NCI-H2081 treated with DMSO at 0.1 percent for 48 hours (cell line): ENCODE results near the gene THBS3.
"Not testable (repeated sequence)": the region's sequence is repeated elsewhere in the genome, so short reads cannot be mapped to it uniquely, and the experiment has no call there.

ENCODE experiments used
- DNase-seq: peaks from one replicate; lab custom pipeline; 2025; lab: John Stamatoyannopoulos, UW

The THBS3 gene

GRCh38 chr1:155207806-155208540 is at the start of gene THBS3:
THBS3 (minus strand) TSS chr1:155207897; CDS start chr1:155207876, 21 bp downstream.
- no peak for DNase-seq

DNA sequence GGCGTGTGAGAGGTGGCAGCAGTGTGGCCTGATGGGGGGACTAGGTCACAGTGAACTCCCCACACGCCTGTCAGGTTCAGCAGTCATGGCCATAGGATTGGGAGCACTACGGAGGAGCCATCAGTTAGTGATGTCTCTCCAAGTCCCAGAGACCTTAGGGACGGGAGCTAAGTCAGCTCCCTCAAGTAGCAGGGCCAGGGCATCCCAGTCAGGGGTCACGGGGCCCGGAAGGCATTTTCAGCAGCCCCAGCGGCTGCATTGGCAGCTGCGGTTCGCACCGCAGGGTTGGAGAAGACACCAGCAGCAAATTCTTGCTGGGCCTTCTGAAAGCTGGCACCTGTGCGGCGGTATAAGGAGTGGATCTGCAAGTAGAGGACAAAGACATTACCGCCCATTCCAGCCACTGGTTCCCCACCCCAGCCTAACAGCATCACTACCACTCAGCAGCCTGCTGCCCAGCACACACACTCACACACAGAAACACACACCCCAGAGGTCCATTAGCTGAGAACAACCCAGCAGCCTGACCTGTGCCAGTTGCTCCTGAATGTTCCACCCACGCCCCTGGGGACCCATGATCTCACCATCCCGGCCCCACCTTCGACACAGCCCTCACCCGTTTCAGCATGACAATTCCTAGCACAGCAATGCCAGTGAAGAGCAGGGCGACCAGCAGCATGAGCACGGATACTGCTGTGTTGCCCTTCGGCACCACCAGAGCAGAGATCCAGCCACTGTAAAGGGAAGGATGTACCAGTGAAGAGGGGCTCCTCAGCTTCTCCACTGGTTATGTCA is 48.6 kb upstream of the THBS3 start:
- DNase-seq, result no peak

GRCh38 chr1:155255243-155256007 is 47.7 kb upstream of the THBS3 start, which contains the start of gene ENTREP3:
ENTREP3 (minus strand) TSS chr1:155255483; CDS start chr1:155254877, 606 bp downstream.
- DNase-seq, result peak; percentile 48

GRCh38 chr1:155254714-155255242 is 47.1 kb upstream of the THBS3 start:
- DNase-seq, result no peak

- no peak for DNase-seq
Observed at GRCh38 chr1:155254228-155254713, 46.6 kb upstream of the THBS3 start.

DNA sequence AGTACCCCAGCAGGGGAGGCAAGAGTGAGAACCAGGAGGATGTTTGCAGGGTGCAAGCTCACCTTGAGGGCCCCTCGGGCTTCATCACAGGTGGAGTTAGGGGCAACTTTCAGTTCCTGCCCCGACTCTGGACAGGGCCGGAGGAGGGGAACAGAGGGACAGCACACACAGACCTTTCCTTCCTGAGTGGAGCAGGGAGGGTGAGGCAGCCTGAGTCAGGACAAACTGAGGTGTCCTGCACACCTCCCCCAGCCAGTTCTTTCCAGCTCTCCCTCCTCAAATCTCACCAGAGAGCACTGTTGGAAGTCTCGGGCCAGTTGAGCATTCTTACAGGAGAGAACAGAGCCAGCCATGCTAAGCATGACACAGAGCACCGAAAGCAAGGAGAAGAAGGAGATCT is 46.1 kb upstream of the THBS3 start:
- DNase-seq, result no peak

GRCh38 chr1:155253208-155253607 is 45.5 kb upstream of the THBS3 start:
- no peak for DNase-seq

- DNase-seq, result no peak
Observed at GRCh38 chr1:155251566-155251965, 43.9 kb upstream of the THBS3 start.

- DNase-seq, result peak; percentile 84
Observed at GRCh38 chr1:155250633-155251449, 43.1 kb upstream of the THBS3 start.

DNA sequence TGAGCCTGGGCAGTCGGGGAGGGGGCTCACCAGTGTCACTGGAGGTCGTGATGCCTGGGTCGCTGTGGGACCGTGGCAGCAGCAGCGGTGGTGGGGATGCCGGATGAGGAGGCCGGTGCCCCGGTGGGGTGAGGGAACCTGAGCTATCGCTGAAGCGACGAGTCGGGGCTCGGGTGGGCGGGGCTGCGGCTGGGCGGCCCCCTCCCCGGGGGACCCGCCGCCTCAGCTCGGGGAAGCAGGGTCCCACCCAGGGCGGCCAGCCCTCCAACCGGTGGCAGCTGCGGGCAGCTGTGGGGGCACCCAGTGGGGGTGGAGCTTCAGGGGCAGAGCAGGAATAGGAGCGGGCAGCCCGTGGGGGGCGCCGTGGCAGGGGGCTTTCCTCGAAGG is 42.5 kb upstream of the THBS3 start:
- DNase-seq, result no peak

- no peak for DNase-seq
Observed at GRCh38 chr1:155247667-155248553, 40.2 kb upstream of the THBS3 start.

- not testable (repeated sequence) for DNase-seq
Observed at GRCh38 chr1:155246796-155247195, 39.1 kb upstream of the THBS3 start.

DNA sequence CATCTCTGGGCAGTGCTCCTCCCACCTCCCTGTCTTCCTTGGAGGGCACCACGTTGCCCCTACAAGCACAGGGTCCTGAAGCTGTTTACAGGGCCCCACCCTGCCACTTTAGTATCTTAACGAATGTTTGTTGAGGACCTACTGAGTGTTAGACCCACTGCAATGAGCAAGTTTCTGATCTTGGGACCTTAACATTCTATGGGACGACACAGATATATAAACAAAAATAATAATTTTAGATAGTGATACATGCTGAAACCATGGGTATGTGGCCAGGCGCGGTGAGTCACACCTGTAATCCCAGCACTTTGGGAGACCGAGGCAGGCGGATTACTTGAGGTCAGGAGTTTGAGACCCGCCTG is 37.4 kb upstream of the THBS3 start:
- DNase-seq, result no peak

DNA sequence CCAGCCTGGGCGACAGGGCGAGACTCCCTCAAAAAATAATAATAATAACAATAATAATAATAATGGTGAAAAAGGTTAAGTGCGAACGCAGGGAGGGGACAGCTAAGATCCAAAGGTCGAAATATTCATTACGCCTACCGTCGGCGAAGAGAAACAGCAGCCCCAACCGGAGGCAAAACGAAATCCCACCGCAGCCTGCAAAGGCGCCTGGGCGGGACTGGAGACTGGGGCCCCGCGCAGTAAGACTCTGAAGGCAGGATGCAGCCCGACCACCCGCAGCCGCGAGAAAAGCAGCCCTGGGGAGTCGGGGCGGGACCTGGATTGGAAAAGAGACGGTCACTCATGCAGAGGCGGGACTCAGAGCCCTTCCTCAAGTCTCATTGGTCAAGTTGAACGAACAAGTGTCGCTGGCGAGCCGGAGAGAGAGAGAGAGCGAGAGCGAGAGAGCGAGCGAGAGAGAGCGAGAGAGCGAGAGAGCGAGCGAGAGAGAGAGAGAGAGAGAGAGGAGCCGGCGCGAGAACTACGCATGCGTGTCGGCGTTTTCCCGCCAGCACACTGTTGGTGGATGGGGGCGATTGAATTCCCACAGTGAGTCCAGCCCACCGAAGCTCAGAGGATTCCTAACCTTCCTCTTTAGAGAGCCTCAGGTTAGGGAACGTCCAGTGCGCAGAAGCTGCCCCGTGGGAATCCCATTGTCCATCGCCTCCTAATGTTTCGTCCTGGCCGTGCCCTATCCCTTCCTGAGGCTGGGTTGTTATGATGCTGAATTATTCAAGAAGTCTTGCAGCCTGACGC is 36.9 kb upstream of the THBS3 start:
- peak; percentile 97 for DNase-seq

DNA sequence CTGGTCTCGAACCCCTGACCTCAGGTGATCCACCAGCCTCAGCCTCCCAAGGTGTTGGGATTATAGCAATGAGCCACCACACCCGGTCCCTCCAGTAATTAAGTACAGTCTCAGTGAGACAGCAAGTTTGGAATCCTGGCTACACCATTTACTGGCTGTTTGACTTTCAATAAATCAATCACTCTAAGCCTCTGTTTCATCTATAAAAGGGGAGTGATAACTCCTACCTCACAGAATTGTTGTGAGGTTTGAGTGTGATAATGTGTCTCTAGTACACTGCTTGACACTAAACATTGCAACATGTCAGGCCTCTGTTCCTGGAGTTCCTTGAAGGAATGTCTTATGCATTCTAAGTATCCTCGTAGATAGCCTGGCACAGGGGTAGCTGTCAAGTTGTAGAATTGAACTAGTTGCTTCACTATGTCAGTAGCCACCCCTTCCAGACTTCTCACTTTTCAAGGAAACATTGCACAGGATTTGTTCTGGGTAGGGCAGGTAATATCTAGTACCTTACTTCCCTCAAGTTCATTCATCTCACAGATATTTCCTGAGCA is 35.2 kb upstream of the THBS3 start:
- DNase-seq, result no peak

- no peak for DNase-seq
Observed at GRCh38 chr1:155241841-155242264, 34.2 kb upstream of the THBS3 start.

DNA sequence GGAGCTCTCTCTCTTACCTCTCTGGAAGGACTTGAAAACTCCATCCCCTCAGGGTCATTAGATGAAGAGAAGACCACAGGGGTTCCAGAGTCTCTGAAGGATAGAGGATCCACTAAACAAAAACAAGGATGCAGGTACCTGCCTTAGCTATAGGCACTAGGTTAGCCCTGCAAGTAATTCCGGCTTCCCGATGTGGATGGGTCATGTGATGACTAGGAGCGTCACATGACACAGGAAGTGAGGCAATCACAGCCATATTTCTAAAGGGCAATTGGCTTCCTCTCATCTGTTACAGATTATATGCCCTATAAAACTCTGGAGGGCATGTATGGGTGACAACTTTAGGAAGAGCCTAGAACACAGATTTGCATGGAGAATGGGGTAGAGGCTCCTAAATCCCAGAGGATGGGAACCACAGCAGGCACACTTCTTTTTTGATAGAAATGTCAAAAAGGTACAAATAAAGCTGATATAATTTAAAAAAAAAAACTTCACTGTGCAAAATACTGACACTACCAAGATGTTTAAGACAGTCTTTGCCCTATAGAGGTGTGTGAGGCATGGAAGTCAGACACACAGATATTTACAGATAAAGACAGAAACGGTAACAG is 33.5 kb upstream of the THBS3 start:
- DNase-seq, result peak; percentile 75

DNA sequence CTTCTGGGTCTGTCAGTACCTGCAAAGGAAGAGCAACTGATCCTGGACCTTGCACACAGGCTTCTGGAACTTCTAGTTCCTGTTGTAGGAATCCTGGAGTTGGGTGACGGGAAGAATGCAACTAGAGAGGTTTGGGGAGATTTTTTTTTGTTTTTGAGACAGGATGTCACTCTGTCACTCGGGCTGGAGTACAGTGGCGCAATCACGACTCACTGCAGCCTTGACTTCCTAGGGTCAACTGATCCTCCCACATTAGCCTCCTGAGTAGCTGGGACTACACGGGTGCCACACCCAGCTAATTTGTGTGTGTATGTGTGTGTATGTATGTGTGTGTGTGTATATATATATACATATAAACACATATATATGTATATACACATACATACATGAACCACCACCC is 28.8 kb upstream of the THBS3 start:
- no peak for DNase-seq

DNA sequence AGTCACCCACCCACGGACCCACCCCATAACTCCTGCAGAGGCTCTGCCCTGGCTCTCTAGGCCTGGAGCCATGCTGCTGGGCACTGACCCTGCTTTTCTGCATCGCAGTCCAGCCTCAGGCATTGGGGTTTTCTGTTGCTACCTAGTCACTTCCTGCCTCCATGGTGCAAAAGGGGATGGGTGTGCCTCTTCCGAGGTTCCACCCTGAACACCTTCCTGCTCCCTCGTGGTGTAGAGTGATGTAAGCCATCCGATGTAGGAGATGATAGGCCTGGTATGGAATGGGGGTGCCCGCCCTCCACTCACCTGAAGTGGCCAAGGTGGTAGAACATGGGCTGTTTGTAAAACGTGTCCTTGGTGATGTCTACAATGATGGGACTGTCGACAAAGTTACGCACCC is 27.7 kb upstream of the THBS3 start:
- DNase-seq, result not testable (repeated sequence)
